Neural cell (in vitro differentiated cells): Measurements from ENCODE around the gene SNAPIN. TPM values are rescaled to one million over a fixed set of nuclear protein-coding genes. Genes with fewer than 3 reads are reported as not detected.
A peak's percentile ranks its signal among the peaks of the same experiment; 100 is the strongest.

Source experiments
- H2AFZ ChIP-seq: fragments of 200-600, 300-800 bp; sonication (generic), shearing (Covaris generic); 2 replicates; pipeline ENCODE4 v1.6.0; 2014; ENCODE audit warnings: low read depth, mild to moderate bottlenecking, antibody characterized with exemption, low read length, moderate library complexity
- H3F3A ChIP-seq: fragments of 200-600 bp; shearing (Covaris generic); 2 replicates; pipeline ENCODE4 v1.6.1; 2016; ENCODE audit warnings: mild to moderate bottlenecking, moderate library complexity, mixed read lengths, antibody characterized with exemption, low read length; ENCODE audit not compliant: insufficient read depth, poor library complexity, severe bottlenecking
- H3K27ac ChIP-seq: fragments of 200-600, 300-800 bp; sonication (generic), shearing (Covaris generic); 2 replicates; pipeline ENCODE4 v1.5.1; 2014; ENCODE audit warnings: mild to moderate bottlenecking, low read length, moderate library complexity
- H3K27me3 ChIP-seq: fragments of 300-800, 200-600 bp; sonication (generic), shearing (Covaris generic); 2 replicates; pipeline ENCODE4 v1.6.0; 2014; ENCODE audit warnings: mild to moderate bottlenecking, low read depth, low read length, moderate library complexity; ENCODE audit not compliant: insufficient read depth
- H3K36me3 ChIP-seq: fragments of 300-800, 200-600 bp; sonication (generic), shearing (Covaris generic); 2 replicates; pipeline ENCODE4 v1.5.1; 2014; ENCODE audit warnings: mild to moderate bottlenecking, antibody characterized with exemption, low read length, moderate library complexity; ENCODE audit not compliant: insufficient read depth
- H3K4me2 ChIP-seq: fragments of 300-800, 200-600 bp; sonication (generic), shearing (Covaris generic); 2 replicates; pipeline ENCODE4 v1.6.0; 2014; ENCODE audit warnings: mild to moderate bottlenecking, low read length
- H3K4me3 ChIP-seq: fragments of 300-800, 200-600 bp; sonication (generic), shearing (Covaris generic); 2 replicates; pipeline ENCODE4 v1.5.1; 2014; ENCODE audit warnings: mild to moderate bottlenecking, low read length, moderate library complexity
- H3K79me2 ChIP-seq: fragments of 200-600 bp; shearing (Covaris generic); replicated peaks from 2 replicates; pipeline ENCODE4 v1.6.0; 2014; ENCODE audit warnings: mild to moderate bottlenecking, low read length, moderate library complexity; ENCODE audit not compliant: insufficient read depth
- H3K9ac ChIP-seq: fragments of 300-800, 200-600 bp; sonication (generic), shearing (Covaris generic); 2 replicates; pipeline ENCODE4 v1.6.1; 2016; ENCODE audit warnings: mild to moderate bottlenecking, low read length, mixed read lengths
- H3K9me2 ChIP-seq: fragments of 200-600 bp; shearing (Covaris generic); 2 replicates; pipeline ENCODE4 v1.6.1; 2016; ENCODE audit warnings: mild to moderate bottlenecking, low read length, mixed read lengths; ENCODE audit not compliant: insufficient read depth
- H3K9me3 ChIP-seq: fragments of 200-600, 300-800 bp; sonication (generic), shearing (Covaris generic); 2 replicates; pipeline ENCODE4 v1.6.1; 2016; ENCODE audit warnings: mild to moderate bottlenecking, mixed run types, low read length, moderate library complexity, mixed read lengths
- H4K20me1 ChIP-seq: fragments of 200-600 bp; shearing (Covaris generic); 2 replicates; pipeline ENCODE4 v1.6.1; 2016; ENCODE audit warnings: mild to moderate bottlenecking, mixed run types; ENCODE audit not compliant: insufficient read depth
- CTCF ChIP-seq: fragments of 450-650 bp; IDR thresholded peaks from 2 replicates; pipeline ENCODE4 v1.5.1; 2014; ENCODE audit warnings: antibody characterized with exemption, mild to moderate bottlenecking, moderate library complexity; ENCODE audit not compliant: poor library complexity, severe bottlenecking
- EP300 ChIP-seq: fragments of 450-650 bp; conservative IDR thresholded peaks from 2 replicates; pipeline ENCODE4 v1.6.1; 2014; ENCODE audit warnings: antibody characterized with exemption, mild to moderate bottlenecking, moderate library complexity; ENCODE audit not compliant: poor library complexity, severe bottlenecking
- EZH2 ChIP-seq: fragments of 200-600, 300-800 bp; shearing (Covaris generic), sonication (generic); IDR thresholded peaks from 2 replicates; pipeline ENCODE4 v1.6.1; 2014; ENCODE audit warnings: antibody characterized with exemption, low read length, borderline replicate concordance, mild to moderate bottlenecking; ENCODE audit not compliant: insufficient read depth, poor library complexity, severe bottlenecking
- MXI1 ChIP-seq: fragments of 450-650 bp; conservative IDR thresholded peaks from 2 replicates; pipeline ENCODE4 v1.6.1; 2014; ENCODE audit warnings: antibody characterized with exemption, mild to moderate bottlenecking; ENCODE audit not compliant: poor library complexity, severe bottlenecking
- POLR2AphosphoS5 ChIP-seq: IDR thresholded peaks from 2 replicates; pipeline ENCODE4 v1.6.1; 2012
- RAD21 ChIP-seq: fragments of 450-650 bp; conservative IDR thresholded peaks from 2 replicates; pipeline ENCODE4 v1.6.1; 2014; ENCODE audit warnings: antibody characterized with exemption, mild to moderate bottlenecking, moderate library complexity
- SMC3 ChIP-seq: fragments of 450-650 bp; conservative IDR thresholded peaks from 2 replicates; pipeline ENCODE4 v1.6.1; 2014; ENCODE audit warnings: antibody characterized with exemption, mild to moderate bottlenecking, moderate library complexity; ENCODE audit not compliant: poor library complexity
- TAF1 ChIP-seq: IDR thresholded peaks from 2 replicates; pipeline ENCODE4 v1.6.1; 2012; ENCODE audit warnings: low read depth
- polyA plus RNA-seq: library from polyadenylated mRNA; depleted of rRNA; stranded (reverse); fragments of >200 nt; gene quantifications from 2 replicates; pipeline ENCODE4 v1.2.3, GENCODE V29; 2014
- TF ChIP-seq, protein P1 (sequence below): IDR thresholded peaks from 2 replicates; pipeline ENCODE4 v1.6.1; 2012; ENCODE audit warnings: borderline replicate concordance

The SNAPIN gene
- polyA plus RNA-seq, 1 donor from 2014 or later: 100.0 TPM

GRCh38 chr1:153659175-153659534 is 652 bp downstream of the SNAPIN start:
- Histone ChIP-seq H3F3A (peaks cover 3% of the 10 kb centered on the region), H3K9ac (peak overlapping the region; percentile 86), H3K36me3 (no peaks in the 10 kb centered on the region), H4K20me1 (no peaks in the 10 kb centered on the region), H2AFZ (peak overlapping the region; percentile 51), H3K79me2 (peaks cover 15% of the 10 kb centered on the region), H3K4me2 (peak overlapping the region; percentile 57), H3K9me2 (no peaks in the 10 kb centered on the region), H3K27ac (peak overlapping the region; percentile 76), H3K4me3 (peak overlapping the region; percentile 79), H3K27me3 (no peaks in the 10 kb centered on the region), H3K9me3 (no peaks in the 10 kb centered on the region)
- TF ChIP-seq RAD21 (no peak), TAF1 (no peak), SMC3 (no peak), CTCF (no peak), EZH2 (no peak), POLR2AphosphoS5 (no peak), EP300 (no peak)

GRCh38 chr1:153659656-153660055 is 1.2 kb downstream of the SNAPIN start:
- peak overlapping the region; percentile 57 for H3K4me2 ChIP-seq
- no peak overlapping the region for H2AFZ ChIP-seq
- peaks cover 3% of the 10 kb centered on the region for H3F3A ChIP-seq
- H3K27me3 ChIP-seq: no peaks in the 10 kb centered on the region
- peak overlapping the region; percentile 86 for H3K9ac ChIP-seq
- H3K4me3 ChIP-seq: peak overlapping the region; percentile 79
- no peaks in the 10 kb centered on the region for H3K9me3 ChIP-seq
- no peaks in the 10 kb centered on the region for H3K36me3 ChIP-seq
- no peak overlapping the region for H3K27ac ChIP-seq
- no peaks in the 10 kb centered on the region for H3K9me2 ChIP-seq
- TF ChIP-seq TAF1 (no peak), RAD21 (no peak), CTCF (no peak), MXI1 (no peak), EP300 (no peak), SMC3 (no peak), POLR2AphosphoS5 (no peak), EZH2 (no peak)
- TF ChIP-seq, protein P1, sequence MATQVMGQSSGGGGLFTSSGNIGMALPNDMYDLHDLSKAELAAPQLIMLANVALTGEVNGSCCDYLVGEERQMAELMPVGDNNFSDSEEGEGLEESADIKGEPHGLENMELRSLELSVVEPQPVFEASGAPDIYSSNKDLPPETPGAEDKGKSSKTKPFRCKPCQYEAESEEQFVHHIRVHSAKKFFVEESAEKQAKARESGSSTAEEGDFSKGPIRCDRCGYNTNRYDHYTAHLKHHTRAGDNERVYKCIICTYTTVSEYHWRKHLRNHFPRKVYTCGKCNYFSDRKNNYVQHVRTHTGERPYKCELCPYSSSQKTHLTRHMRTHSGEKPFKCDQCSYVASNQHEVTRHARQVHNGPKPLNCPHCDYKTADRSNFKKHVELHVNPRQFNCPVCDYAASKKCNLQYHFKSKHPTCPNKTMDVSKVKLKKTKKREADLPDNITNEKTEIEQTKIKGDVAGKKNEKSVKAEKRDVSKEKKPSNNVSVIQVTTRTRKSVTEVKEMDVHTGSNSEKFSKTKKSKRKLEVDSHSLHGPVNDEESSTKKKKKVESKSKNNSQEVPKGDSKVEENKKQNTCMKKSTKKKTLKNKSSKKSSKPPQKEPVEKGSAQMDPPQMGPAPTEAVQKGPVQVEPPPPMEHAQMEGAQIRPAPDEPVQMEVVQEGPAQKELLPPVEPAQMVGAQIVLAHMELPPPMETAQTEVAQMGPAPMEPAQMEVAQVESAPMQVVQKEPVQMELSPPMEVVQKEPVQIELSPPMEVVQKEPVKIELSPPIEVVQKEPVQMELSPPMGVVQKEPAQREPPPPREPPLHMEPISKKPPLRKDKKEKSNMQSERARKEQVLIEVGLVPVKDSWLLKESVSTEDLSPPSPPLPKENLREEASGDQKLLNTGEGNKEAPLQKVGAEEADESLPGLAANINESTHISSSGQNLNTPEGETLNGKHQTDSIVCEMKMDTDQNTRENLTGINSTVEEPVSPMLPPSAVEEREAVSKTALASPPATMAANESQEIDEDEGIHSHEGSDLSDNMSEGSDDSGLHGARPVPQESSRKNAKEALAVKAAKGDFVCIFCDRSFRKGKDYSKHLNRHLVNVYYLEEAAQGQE: no peak
- H4K20me1 ChIP-seq: no peaks in the 10 kb centered on the region
- peaks cover 15% of the 10 kb centered on the region for H3K79me2 ChIP-seq
